CD4-positive, alpha-beta T cell treated with Interleukin-6 at 100 ng/mL for 8 hours (primary cell): ENCODE measurements around the gene TRIM7.
A peak's percentile ranks its signal among the peaks of the same experiment; 100 is the strongest.
"Not testable (repeated sequence)": the region's sequence is repeated elsewhere in the genome, so short reads cannot be mapped to it uniquely, and the experiment has no call there.

ENCODE experiments used
- DNase-seq: peaks from one replicate; pipeline ENCODE4 v3.0.0-alpha.2; 2020; ENCODE audit warnings: mixed read lengths, low spot score

TRIM7 gene

GRCh38 chr5:181171782-181172181 is 33.2 kb downstream of the TRIM7 start:
- no peak for DNase-seq

- no peak for DNase-seq
These were observed 34.0 kb downstream of the TRIM7 start for GRCh38 chr5:181170996-181171395.

GRCh38 chr5:181170237-181170825 is 34.7 kb downstream of the TRIM7 start:
- no peak for DNase-seq

DNA sequence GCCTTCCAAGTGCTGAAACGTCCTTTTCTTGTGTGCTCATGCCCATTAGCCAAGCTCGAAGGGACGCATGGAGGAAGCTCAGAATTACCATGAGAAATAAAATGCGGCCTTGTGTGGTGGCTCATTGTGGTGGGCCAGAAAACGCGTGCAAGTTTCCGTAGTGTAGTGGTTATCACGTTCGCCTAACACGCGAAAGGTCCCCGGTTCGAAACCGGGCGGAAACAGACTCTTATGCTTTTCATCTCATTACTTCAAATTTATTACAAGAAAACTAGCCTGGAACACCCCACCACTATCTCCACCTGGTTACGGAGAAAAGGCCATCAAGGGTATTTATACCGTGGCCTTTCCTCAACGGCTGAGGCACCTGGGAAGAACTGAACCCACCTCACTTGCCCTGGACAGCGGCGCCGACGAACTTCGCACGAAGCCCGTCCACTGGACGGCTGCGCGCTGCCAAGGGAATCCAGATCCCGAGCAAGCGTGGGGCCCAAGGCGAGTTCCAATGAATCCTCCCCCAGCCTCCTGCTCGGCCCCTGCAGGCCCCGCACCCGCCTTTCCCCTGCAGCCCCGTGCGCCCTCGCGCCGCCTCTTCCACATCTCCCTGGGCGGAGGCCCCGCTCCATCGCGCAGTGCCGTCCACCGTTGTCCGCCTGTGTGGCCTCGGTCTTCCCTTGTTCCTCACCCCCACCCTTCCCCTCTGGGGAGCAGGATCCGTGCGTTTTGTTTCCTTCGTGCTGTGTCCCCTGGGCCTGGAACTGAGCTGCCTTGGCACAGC is 35.3 kb downstream of the TRIM7 start:
- DNase-seq = not testable (repeated sequence)

DNA sequence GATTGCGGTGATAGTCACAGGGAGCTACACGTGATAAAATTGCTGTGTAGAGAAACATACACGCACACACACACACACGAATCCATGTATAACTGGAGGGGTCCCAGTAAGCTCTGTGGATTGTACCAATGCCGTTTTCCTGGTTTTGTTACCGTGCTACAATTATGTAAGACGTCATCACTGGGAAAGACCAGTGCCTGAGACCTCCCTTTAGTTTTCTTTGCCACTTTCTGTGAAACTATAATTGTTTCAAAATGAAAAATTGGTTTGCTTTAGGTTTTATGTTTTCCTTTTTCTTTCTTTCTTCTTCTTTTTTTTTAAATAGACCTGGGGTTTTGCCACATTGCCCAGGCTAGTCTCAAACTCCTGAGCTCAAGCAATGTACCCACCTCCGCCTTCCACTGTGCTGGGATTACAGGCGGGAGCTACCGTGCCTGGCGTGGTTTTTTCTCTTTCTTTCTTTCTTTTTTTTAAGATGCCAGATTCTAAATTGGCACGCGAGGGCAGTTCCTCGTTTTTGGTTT is 36.3 kb downstream of the TRIM7 start:
- DNase-seq = no peak

- no peak for DNase-seq
These were observed 37.0 kb downstream of the TRIM7 start for GRCh38 chr5:181167814-181168488.

DNA sequence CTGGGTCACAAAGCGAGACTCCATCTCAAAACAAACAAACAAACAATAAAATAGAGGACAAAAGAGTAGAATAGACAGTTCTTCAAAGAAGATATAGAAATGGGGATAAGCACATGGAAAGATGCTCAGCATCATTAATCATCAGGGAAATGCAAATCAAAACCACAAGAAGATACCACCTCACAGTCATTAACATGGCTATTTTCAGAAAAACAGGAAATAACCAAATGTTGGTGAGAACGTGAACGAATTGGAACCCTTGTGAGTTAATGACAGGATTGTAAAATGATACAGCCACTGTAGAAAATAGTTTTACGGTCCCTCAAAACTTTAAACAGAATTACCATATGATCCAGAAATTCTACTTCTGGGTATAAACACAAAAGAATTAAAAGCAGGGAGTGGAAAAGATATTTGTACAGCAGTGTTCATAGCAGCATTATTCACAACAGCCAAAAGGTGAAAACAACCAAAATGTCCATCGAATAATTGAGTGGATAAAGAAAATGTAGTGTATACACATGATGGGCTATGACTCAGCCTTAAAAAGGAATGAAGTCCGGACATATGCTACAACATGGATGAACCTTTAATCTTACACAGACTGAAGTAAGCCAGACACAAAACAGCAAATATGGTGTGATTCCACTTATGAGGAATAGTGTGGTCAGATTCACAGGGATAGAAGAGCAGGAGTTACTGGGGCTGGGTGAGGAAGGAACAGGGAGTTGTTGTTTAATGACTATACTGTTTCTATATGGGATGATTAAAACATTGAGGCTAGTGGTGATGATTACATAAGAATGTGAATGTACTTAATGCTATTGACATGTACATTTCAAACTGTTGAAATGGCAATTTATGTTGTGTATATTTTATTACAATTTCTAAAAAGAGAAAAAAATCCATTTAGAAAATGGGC is 37.9 kb downstream of the TRIM7 start:
- no peak for DNase-seq

DNA sequence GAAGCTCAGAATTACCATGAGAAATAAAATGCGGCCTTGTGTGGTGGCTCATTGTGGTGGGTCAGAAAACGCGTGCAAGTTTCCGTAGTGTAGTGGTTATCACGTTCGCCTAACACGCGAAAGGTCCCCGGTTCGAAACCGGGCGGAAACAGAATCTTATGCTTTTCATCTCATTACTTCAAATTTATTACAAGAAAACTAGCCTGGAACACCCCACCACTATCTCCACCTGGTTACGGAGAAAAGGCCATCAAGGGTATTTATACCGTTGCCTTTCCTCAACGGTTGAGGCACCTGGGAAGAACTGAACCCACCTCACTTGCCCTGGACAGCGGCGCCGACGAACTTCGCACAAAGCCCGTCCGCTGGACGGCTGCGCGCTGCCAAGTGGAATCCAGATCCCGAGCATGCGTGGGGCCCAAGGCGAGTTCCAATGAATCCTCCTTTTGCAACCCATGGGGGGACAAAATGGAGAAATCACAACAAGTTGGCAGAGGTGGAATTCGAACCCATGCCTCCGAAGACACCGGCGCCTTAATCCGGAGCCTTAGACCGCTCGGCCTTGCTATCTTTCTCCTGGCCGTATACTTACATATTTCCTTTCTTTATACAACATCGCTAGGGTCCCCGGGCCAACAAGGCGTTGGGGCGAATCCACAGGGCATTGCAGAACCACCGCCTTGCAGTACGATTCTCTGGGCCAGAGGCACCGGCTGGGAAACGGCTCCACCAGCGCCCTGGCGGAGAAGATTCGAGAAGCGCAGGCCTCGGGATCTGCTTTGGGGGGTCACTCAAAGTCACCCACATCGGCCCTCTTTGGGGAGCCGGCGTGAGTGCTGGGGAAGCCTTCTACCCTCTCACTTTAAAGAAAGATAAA is 40.7 kb downstream of the TRIM7 start:
- no peak for DNase-seq

- DNase-seq = no peak
These were observed 41.4 kb downstream of the TRIM7 start for GRCh38 chr5:181163487-181164075.

DNA sequence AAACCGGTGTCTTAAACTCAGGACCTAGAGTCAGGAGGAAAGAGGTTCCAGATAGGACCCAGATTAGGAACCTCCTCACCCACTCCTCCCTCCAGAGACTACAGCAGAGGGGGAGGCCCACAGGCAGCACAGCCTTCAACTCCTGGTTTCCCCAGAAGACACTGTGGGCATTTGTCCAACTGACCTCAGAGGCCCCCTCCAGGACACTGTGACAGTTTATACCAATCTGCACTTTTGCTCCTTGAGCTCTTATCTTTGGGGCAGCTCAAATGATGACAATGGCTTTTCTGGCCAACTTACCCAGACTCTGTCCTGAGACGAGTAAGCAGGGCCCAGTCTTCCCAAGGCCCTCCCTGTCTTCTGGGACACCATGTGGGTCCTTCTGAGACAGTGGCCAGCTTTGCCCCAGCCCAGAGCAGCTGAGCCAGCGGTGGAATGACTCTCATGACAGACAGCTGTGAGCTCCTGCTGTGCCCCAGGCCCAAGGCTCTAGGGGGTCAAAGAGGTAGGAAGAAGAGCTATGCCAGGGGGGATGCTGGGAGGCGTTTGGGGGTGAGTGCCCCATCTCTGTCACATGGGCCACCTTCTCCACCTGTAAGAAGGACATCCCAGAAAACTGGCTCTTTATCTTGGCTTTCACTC is 43.3 kb downstream of the TRIM7 start:
- no peak for DNase-seq

GRCh38 chr5:181160755-181161533 is 44.1 kb downstream of the TRIM7 start:
- DNase-seq = not testable (repeated sequence)

GRCh38 chr5:181160152-181160754 is 44.7 kb downstream of the TRIM7 start:
- peak; percentile 28 for DNase-seq

- DNase-seq = peak; percentile 82
These were observed 45.5 kb downstream of the TRIM7 start for GRCh38 chr5:181159286-181160151.

- DNase-seq = no peak
These were observed 46.1 kb downstream of the TRIM7 start for GRCh38 chr5:181158869-181159268.

- DNase-seq = no peak
These were observed 48.2 kb downstream of the TRIM7 start for GRCh38 chr5:181156758-181157157.

- DNase-seq = no peak
These were observed 51.2 kb downstream of the TRIM7 start for GRCh38 chr5:181153814-181154213.

DNA sequence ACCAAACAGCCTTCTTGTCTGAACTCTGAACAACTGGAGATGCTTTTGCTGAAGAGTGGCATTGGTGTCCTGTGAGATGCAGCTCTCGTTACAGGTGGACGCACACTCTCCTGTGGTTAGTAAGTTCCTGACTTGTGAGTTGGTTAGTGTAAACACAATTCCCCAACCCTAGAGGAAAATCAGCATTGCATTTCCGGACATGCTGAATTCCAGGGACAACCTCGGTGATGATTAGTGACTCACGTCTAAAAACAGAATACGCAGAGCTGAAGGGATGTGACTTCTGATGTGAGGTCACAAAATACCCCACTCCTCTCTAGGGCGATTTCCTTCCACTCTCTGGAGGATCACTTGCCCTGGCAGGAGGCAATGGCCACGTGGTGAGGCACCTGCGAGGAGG is 52.6 kb downstream of the TRIM7 start:
- no peak for DNase-seq

- no peak for DNase-seq
These were observed 53.9 kb downstream of the TRIM7 start for GRCh38 chr5:181151146-181151545.
